Hematopoietic multipotent progenitor cell treated with erythropoietin and hydrocortisone succinate and interleukin-3 and kit ligand, for 4 days (in vitro differentiated cells): ENCODE results near the gene DOCK2.
"Not testable (repeated sequence)": the region's sequence is repeated elsewhere in the genome, so short reads cannot be mapped to it uniquely, and the experiment has no call there.

Experiments
- DNase-seq: peaks from one replicate; pipeline ENCODE4 v3.0.0-alpha.2; 2015

The DOCK2 gene

GRCh38 chr5:169646856-169647255 is 9.8 kb downstream of the DOCK2 start:
- no peak for DNase-seq

- DNase-seq: peak; percentile 73
These were observed 10.5 kb downstream of the DOCK2 start for GRCh38 chr5:169647566-169647965.

GRCh38 chr5:169648725-169649310 is 11.7 kb downstream of the DOCK2 start:
- peak; percentile 57 for DNase-seq

- DNase-seq: peak; percentile 51
These were observed 12.4 kb downstream of the DOCK2 start for GRCh38 chr5:169649486-169649885.

- DNase-seq: peak; percentile 78
These were observed 13.7 kb downstream of the DOCK2 start for GRCh38 chr5:169650701-169651331.

- DNase-seq: no peak
These were observed 14.5 kb downstream of the DOCK2 start for GRCh38 chr5:169651526-169651925.

- DNase-seq: no peak
These were observed 15.0 kb downstream of the DOCK2 start for GRCh38 chr5:169652057-169652456.

- DNase-seq: peak; percentile 75
These were observed 16.0 kb downstream of the DOCK2 start for GRCh38 chr5:169653091-169653490.

GRCh38 chr5:169655353-169655752 is 18.3 kb downstream of the DOCK2 start:
- DNase-seq: no peak

GRCh38 chr5:169656125-169656901 is 19.2 kb downstream of the DOCK2 start:
- no peak for DNase-seq

GRCh38 chr5:169657127-169657526 is 20.1 kb downstream of the DOCK2 start:
- no peak for DNase-seq

GRCh38 chr5:169662451-169662850 is 25.4 kb downstream of the DOCK2 start:
- DNase-seq: not testable (repeated sequence)

GRCh38 chr5:169663537-169663936 is 26.5 kb downstream of the DOCK2 start:
- DNase-seq: no peak

GRCh38 chr5:169666365-169666764 is 29.3 kb downstream of the DOCK2 start:
- no peak for DNase-seq

- DNase-seq: no peak
These were observed 31.0 kb downstream of the DOCK2 start for GRCh38 chr5:169667896-169668674.

- no peak for DNase-seq
These were observed 31.7 kb downstream of the DOCK2 start for GRCh38 chr5:169668732-169669131.

- no peak for DNase-seq
These were observed 33.9 kb downstream of the DOCK2 start for GRCh38 chr5:169670769-169671525.

- no peak for DNase-seq
These were observed 45.0 kb downstream of the DOCK2 start for GRCh38 chr5:169682026-169682425.

- no peak for DNase-seq
These were observed 49.1 kb downstream of the DOCK2 start for GRCh38 chr5:169686137-169686536.

- no peak for DNase-seq
These were observed 51.0 kb downstream of the DOCK2 start for GRCh38 chr5:169688106-169688505.

GRCh38 chr5:169691471-169691870 is 54.4 kb downstream of the DOCK2 start:
- no peak for DNase-seq

GRCh38 chr5:169694091-169694625 is 57.1 kb downstream of the DOCK2 start:
- DNase-seq: no peak
